Choroid plexus epithelial cell (primary cell): Measurements from ENCODE around the gene SLC30A7.

Experiments used
- DNase-seq: peaks from one replicate; pipeline ENCODE4 v3.0.0-alpha.2; 2010; ENCODE audit warnings: low read depth
- H3K4me3 ChIP-seq: 2 replicates; pipeline ENCODE4 v1.5.1; 2011; ENCODE audit warnings: low read depth, mild to moderate bottlenecking, control low read depth, low read length, moderate library complexity
- CTCF ChIP-seq: conservative IDR thresholded peaks from 2 replicates; pipeline ENCODE4 v1.5.1; 2011; ENCODE audit warnings: low read depth, mild to moderate bottlenecking, control low read depth, inconsistent platforms, low read length, moderate library complexity

The SLC30A7 gene

GRCh38 chr1:100861379-100861778 is 34.5 kb upstream of the SLC30A7 start:
- peak; percentile 51 for DNase-seq
- TF ChIP-seq CTCF = no peak
- H3K4me3 ChIP-seq = no peak overlapping the region

- TF ChIP-seq CTCF = no peak
- peak; percentile 68 for DNase-seq
- H3K4me3 ChIP-seq = no peak overlapping the region
Observed at GRCh38 chr1:100862591-100862990, 33.3 kb upstream of the SLC30A7 start.

GRCh38 chr1:100866041-100866900 is 29.6 kb upstream of the SLC30A7 start:
- peak; percentile 86 for DNase-seq
- peak overlapping the region; percentile 1 for H3K4me3 ChIP-seq
- TF ChIP-seq CTCF = peak; percentile 58

- TF ChIP-seq CTCF = no peak
- no peak for DNase-seq
- no peak overlapping the region for H3K4me3 ChIP-seq
Observed at GRCh38 chr1:100866901-100867206, 29.0 kb upstream of the SLC30A7 start.

GRCh38 chr1:100868364-100868995 is 27.4 kb upstream of the SLC30A7 start:
- H3K4me3 ChIP-seq = peak overlapping the region; percentile 43
- peak; percentile 54 for TF ChIP-seq CTCF
- DNase-seq = peak; percentile 80

GRCh38 chr1:100869996-100870395 is 25.9 kb upstream of the SLC30A7 start:
- H3K4me3 ChIP-seq = no peak overlapping the region
- no peak for TF ChIP-seq CTCF
- no peak for DNase-seq

- H3K4me3 ChIP-seq = no peak overlapping the region
- TF ChIP-seq CTCF = no peak
- no peak for DNase-seq
Observed at GRCh38 chr1:100874433-100874832, 21.5 kb upstream of the SLC30A7 start.
